ENCODE data around the gene CMYA5. TPM values are rescaled to one million over a fixed set of nuclear protein-coding genes. Genes with fewer than 3 reads are reported as not detected.

Gene CMYA5
- total and polyA plus RNA-seq, 9 of the 15 experiments (the other 6 are each of a cell fraction or from before 2014, with no cell fraction given): 0.18 to 1.1 (median 0.32) TPM

- no peak for ATAC-seq
- no peak overlapping the region for H3K4me2 ChIP-seq (ENCODE audit: insufficient read depth, low read length)
- 89% methylated on average over 4 of the region's 4 CpGs for WGBS (ENCODE audit: insufficient coverage, low coverage, missing lambda C conversion rate)
- no peak for DNase-seq (ENCODE audit: extremely low read depth in 1 of 4, low spot score in 3 of 4)
- H3K27me3 ChIP-seq (ENCODE audit: control insufficient read depth in 2 of 2, insufficient read depth in 2 of 2, low read length in 2 of 2): no peaks in the 10 kb centered on the region
- H3K9ac ChIP-seq (ENCODE audit: insufficient read depth in 1 of 2, low read depth in 2 of 2, low read length in 2 of 2): no peak overlapping the region
- in situ Hi-C loops (cut with MboI) (no loop called here), intact Hi-C loops (cut with micrococcal nuclease) (no loop called here)
- POLR2A ChIA-PET: no interaction called here
- BruUV-seq (replicated peaks): no TSS peak
- H3K79me2 ChIP-seq (ENCODE audit: control insufficient read depth, insufficient read depth, low read length): peaks cover 15% of the 10 kb centered on the region
- no peaks in the 10 kb centered on the region for H3K9me3 ChIP-seq (replicated peaks; ENCODE audit: control insufficient read depth, insufficient read depth, low read depth, low read length)
- H3K9me1 ChIP-seq (ENCODE audit: control insufficient read depth, insufficient read depth, low read length): no peaks in the 10 kb centered on the region
- CTCF ChIA-PET (ENCODE audit: low intra/inter-chr PET ratio): no interaction called here
- no peak overlapping the region for H3K27ac ChIP-seq (ENCODE audit: extremely low read depth, low read depth, low read length)
- H3K4me1 ChIP-seq (replicated peaks in 1 of 2; ENCODE audit: control insufficient read depth in 2 of 2, insufficient read depth in 2 of 2, low read length in 2 of 2): no peaks in the 10 kb centered on the region
- peaks cover 84% of the 10 kb centered on the region for H3K36me3 ChIP-seq (ENCODE audit: control insufficient read depth, insufficient read depth, low read length)
- no peaks in the 10 kb centered on the region for H4K20me1 ChIP-seq (replicated peaks; ENCODE audit: control insufficient read depth, insufficient read depth, low read length)
- H2AFZ ChIP-seq (ENCODE audit: low read depth, low read length): no peak overlapping the region
- FAIRE-seq: no peak
- no peak overlapping the region for H3K4me3 ChIP-seq
- TF ChIP-seq ZNF316 (IDR thresholded peaks at IDR 0.05) (peak; percentile 69), USF2 (CRISPR knock-in tag; IDR thresholded peaks at IDR 0.05) (no peak), MAFF (IDR thresholded peaks at IDR 0.05; ENCODE audit: low read length) (peak; percentile 17; the same call in 1 of the 2 replicates), ZNF79 (CRISPR knock-in tag; IDR thresholded peaks at IDR 0.05; ENCODE audit: low read depth) (no peak), SFPQ (IDR thresholded peaks at IDR 0.05; ENCODE audit: low read depth, low read length) (no peak), ZNF695 (CRISPR knock-in tag; IDR thresholded peaks at IDR 0.05) (no peak), ZNF146 (CRISPR knock-in tag; IDR thresholded peaks at IDR 0.05; ENCODE audit: unreplicated experiment) (no peak), MYC (IDR thresholded peaks at IDR 0.05; ENCODE audit: low read depth, low read length) (no peak), MYC (CRISPR knock-in tag; IDR thresholded peaks at IDR 0.05; ENCODE audit: borderline replicate concordance, low read depth) (no peak), LEF1 (IDR thresholded peaks at IDR 0.05) (no peak), SAP30 (IDR thresholded peaks at IDR 0.05; ENCODE audit: borderline replicate concordance, insufficient read depth, low read depth, low read length, poor library complexity, severe bottlenecking) (no peak), FOXM1 (IDR thresholded peaks at IDR 0.05; ENCODE audit: low read depth) (no peak), FOXM1 (CRISPR knock-in tag; IDR thresholded peaks at IDR 0.05; ENCODE audit: low read depth) (no peak), C11orf30 (IDR thresholded peaks at IDR 0.05; ENCODE audit: low read depth) (peak; percentile 53; the same call in 1 of the 2 replicates), PHB (CRISPR knock-in tag; IDR thresholded peaks at IDR 0.05) (no peak), HMGN3 (IDR thresholded peaks at IDR 0.05; ENCODE audit: borderline replicate concordance, extremely low read depth, insufficient read length, low read depth, low read length) (no peak), PHTF2 (CRISPR knock-in tag; IDR thresholded peaks at IDR 0.05) (no peak), ILF3 (IDR thresholded peaks at IDR 0.05; ENCODE audit: borderline replicate concordance) (no peak), ZNF717 (CRISPR knock-in tag; IDR thresholded peaks at IDR 0.05) (no peak), JUND (IDR thresholded peaks at IDR 0.05; ENCODE audit: borderline replicate concordance, low read depth, low read length) (no peak), JUND (tag; IDR thresholded peaks at IDR 0.05; ENCODE audit: borderline replicate concordance, low read depth, low read length) (no peak), L3MBTL2 (IDR thresholded peaks at IDR 0.05) (no peak), CHD4 (IDR thresholded peaks at IDR 0.05; ENCODE audit: insufficient read depth, insufficient replicate concordance, low read depth, low read length, poor library complexity, severe bottlenecking) (no peak), ZNF764 (CRISPR knock-in tag; IDR thresholded peaks at IDR 0.05; ENCODE audit: low read depth) (no peak)
These were observed 49.0 kb upstream of the CMYA5 start for GRCh38 chr5:79640571-79641055.

Measured in K562 (cell line).